BJ (cell line): ENCODE data around the gene CPA3. TPM values are rescaled to one million over a fixed set of nuclear protein-coding genes. Genes with fewer than 3 reads are reported as not detected.

Experiments used
- CTCF ChIA-PET: fragments of 350-600 bp; formaldehyde crosslinking; extraction: SDS; loops from one replicate; lab custom pipeline; 2021; ENCODE audit warnings: antibody characterized with exemption, inconsistent platforms; lab: Yijun Ruan, JAX
- POLR2A ChIA-PET: fragments of 300-600 bp; sonication (Branson Sonifier 250); formaldehyde crosslinking; extraction: SDS; loops from one replicate; lab custom pipeline; 2021; ENCODE audit warnings: antibody characterized with exemption; lab: Charles Lee
- DNase-seq: peaks from one replicate; pipeline ENCODE4 v3.0.0-alpha.2; 2011; ENCODE audit warnings: low read depth
- H3K27me3 ChIP-seq: 2 replicates; pipeline ENCODE4 v1.6.0; 2011; ENCODE audit warnings: low read length; ENCODE audit not compliant: control insufficient read depth, insufficient read depth
- H3K36me3 ChIP-seq: 2 replicates; pipeline ENCODE4 v1.5.1; 2011; ENCODE audit warnings: low read length; ENCODE audit not compliant: control insufficient read depth, insufficient read depth
- H3K4me3 ChIP-seq: 2 replicates; pipeline ENCODE4 v1.5.1; 2011; ENCODE audit warnings: low read depth, mild to moderate bottlenecking, control low read depth, low read length
- CTCF ChIP-seq: IDR thresholded peaks from 2 replicates; pipeline ENCODE4 v1.5.1; 2011; ENCODE audit warnings: low read depth, mild to moderate bottlenecking, control low read depth, inconsistent platforms, low read length, moderate library complexity; ENCODE audit not compliant: insufficient read depth
- polyA minus RNA-seq: library from RNA; depleted of rRNA, polyadenylated mRNA; stranded (reverse); fragments of >200 nt; gene quantifications from 2 replicates; pipeline ENCODE4 v1.2.3, GENCODE V29; 2011; rRNA and poly(A)+ RNA removed
- polyA plus RNA-seq: library from polyadenylated mRNA; depleted of rRNA; stranded (reverse); fragments of >200 nt; gene quantifications from 2 replicates; pipeline ENCODE4 v1.2.3, GENCODE V29; 2011; rRNA removed

CPA3 gene
- polyA plus RNA-seq (3.1 and 5.2 TPM in 2 replicates), polyA minus RNA-seq (0.33 and 0.93 TPM in 2 replicates)

GRCh38 chr3:148865049-148865448, at the start of gene CPA3:
Gene CPA3 (plus strand): TSS chr3:148865296. CDS start chr3:148865308, 12 bp downstream.
- TF ChIP-seq CTCF = no peak
- CTCF ChIA-PET = interaction anchor here (0.6 to 10.3 kb wide), 2 partner anchors 16 to 80 kb away, joined by 3 to 238 read pairs; no protein-coding TSS in a partner anchor
- no peaks in the 10 kb centered on the region for H3K36me3 ChIP-seq
- H3K27me3 ChIP-seq = no peaks in the 10 kb centered on the region; the same call in 1 of the 2 replicates
- no peak for DNase-seq
- H3K4me3 ChIP-seq = no peak within 1 kb of the TSS
- POLR2A ChIA-PET = no interaction called here

- Histone ChIP-seq H3K27me3 (no peaks in the 10 kb centered on the region; the same call in 1 of the 2 replicates), H3K36me3 (no peaks in the 10 kb centered on the region), H3K4me3 (no peak overlapping the region)
- DNase-seq = no peak
- TF ChIP-seq CTCF = no peak
- ChIA-PET CTCF (interaction anchor here (1.5 kb wide), 1 partner anchor 8 kb away, joined by 4 read pairs; no protein-coding TSS in a partner anchor), POLR2A (no interaction called here)
These were observed 49.6 kb upstream of the CPA3 start for GRCh38 chr3:148815316-148816110.

- no peak for DNase-seq
- H3K36me3 ChIP-seq = no peaks in the 10 kb centered on the region
- no peak overlapping the region for H3K4me3 ChIP-seq
- no peak for TF ChIP-seq CTCF
- no peaks in the 10 kb centered on the region; the same call in 1 of the 2 replicates for H3K27me3 ChIP-seq
- POLR2A ChIA-PET = no interaction called here
- CTCF ChIA-PET = interaction anchor here (1.5 kb wide), 1 partner anchor 9 kb away, joined by 4 read pairs; no protein-coding TSS in a partner anchor
These were observed 48.7 kb upstream of the CPA3 start for GRCh38 chr3:148816427-148816826.

GRCh38 chr3:148816981-148817525, 48.0 kb upstream of the CPA3 start:
- DNase-seq = no peak
- Histone ChIP-seq H3K4me3 (no peak overlapping the region), H3K36me3 (no peaks in the 10 kb centered on the region), H3K27me3 (no peaks in the 10 kb centered on the region; the same call in 1 of the 2 replicates)
- ChIA-PET POLR2A (no interaction called here), CTCF (interaction anchor here (1.5 kb wide), 1 partner anchor 10 kb away, joined by 4 read pairs; no protein-coding TSS in a partner anchor)
- no peak for TF ChIP-seq CTCF
